ENCODE data around the gene TSPOAP1. TPM values are rescaled to one million over a fixed set of nuclear protein-coding genes. Genes with fewer than 3 reads are reported as not detected.

The TSPOAP1 gene
- total RNA-seq, 2 experiments from 2014 or later: 18.5 to 20.0 TPM

DNA sequence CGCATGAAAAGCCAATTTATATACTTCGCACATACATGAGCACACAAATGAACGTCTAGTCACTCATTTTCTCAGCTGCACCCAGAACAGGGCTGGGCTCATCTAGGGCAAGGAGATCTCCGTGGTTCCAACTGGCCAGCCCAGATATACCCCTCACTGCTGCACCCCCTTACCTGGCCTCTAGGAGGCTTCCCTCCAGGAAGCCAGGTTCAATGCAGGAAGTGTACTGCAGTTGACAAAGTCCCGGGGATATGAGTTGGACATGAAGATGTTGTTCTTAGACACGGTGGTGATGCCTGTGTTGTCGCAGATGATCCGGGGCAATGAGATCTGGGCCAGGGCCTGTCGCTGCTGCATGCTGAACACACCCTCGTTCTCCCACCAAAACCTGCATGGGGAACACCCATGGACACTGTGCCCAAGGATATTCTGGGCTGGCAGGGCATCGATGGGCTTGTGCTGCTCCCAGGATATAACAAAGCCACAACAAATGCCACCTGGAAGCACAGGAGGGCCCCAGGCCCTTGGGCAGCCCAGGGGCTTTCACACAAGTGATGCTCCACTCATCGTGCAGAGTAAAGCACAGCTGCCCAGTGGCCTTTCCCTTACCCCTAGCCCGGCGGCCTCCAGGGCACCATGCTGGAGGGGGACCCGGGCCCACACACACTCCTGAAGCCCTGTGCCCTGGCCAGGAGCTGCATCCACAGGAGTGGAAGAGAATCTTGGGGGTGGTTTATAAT is 57.9 kb downstream of the TSPOAP1 start:
- no peak for DNase-seq
- Mint-ChIP-seq H3K4me1 (ENCODE audit: low read depth) (no peaks in the 10 kb centered on the region), H3K27me3 (ENCODE audit: low read depth) (peaks cover 6% of the 10 kb centered on the region), H3K27ac (no peak overlapping the region), H3K4me3 (no peak overlapping the region), H3K9me3 (no peaks in the 10 kb centered on the region), H3K36me3 (ENCODE audit: low read depth) (no peaks in the 10 kb centered on the region)
- intact Hi-C loops (cut with micrococcal nuclease): no loop called here
- CTCF ChIA-PET: no interaction called here

DNA sequence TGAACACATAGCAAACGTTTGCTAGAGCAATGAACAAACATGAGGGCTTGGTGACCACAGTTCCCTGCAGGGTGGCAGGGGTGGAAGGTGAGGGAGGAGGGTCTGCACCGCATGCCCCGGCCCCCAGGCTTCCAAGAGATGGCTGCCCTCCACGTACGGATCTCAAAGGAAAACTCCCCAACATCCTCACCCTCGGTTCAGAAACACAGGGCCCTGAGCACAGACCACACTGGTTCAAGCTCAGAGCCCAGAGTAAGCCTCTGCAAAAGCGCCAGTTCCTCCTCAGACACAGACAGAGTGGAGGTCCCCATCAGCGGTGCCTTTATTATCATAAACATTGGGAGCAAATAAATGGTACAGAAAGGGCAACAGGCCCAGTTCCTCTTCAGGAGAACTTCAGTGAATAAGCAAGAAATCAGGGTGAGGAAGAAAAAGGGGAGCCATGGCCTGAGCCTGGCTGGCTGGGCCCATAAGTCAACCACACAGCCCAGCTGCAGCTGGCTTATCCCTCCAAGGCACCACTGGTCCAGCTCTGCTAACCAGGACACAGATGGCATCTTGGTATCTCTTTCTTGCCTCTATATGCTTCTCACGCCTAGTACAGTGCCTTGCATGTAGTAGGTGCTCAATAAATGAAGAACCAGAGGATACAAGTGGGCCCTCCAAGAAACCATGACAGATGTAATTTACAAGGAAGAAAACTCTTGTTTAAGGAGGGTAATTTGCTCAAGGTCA is 58.9 kb downstream of the TSPOAP1 start:
- no peaks in the 10 kb centered on the region for H3K9me3 Mint-ChIP-seq
- no peak overlapping the region for H3K4me3 Mint-ChIP-seq
- CTCF ChIA-PET: no interaction called here
- intact Hi-C loops (cut with micrococcal nuclease): no loop called here
- peaks cover 6% of the 10 kb centered on the region for H3K27me3 Mint-ChIP-seq (ENCODE audit: low read depth)
- no peak overlapping the region for H3K27ac Mint-ChIP-seq
- H3K4me1 Mint-ChIP-seq (ENCODE audit: low read depth): no peaks in the 10 kb centered on the region
- no peak for DNase-seq
- H3K36me3 Mint-ChIP-seq (ENCODE audit: low read depth): no peaks in the 10 kb centered on the region

DNA sequence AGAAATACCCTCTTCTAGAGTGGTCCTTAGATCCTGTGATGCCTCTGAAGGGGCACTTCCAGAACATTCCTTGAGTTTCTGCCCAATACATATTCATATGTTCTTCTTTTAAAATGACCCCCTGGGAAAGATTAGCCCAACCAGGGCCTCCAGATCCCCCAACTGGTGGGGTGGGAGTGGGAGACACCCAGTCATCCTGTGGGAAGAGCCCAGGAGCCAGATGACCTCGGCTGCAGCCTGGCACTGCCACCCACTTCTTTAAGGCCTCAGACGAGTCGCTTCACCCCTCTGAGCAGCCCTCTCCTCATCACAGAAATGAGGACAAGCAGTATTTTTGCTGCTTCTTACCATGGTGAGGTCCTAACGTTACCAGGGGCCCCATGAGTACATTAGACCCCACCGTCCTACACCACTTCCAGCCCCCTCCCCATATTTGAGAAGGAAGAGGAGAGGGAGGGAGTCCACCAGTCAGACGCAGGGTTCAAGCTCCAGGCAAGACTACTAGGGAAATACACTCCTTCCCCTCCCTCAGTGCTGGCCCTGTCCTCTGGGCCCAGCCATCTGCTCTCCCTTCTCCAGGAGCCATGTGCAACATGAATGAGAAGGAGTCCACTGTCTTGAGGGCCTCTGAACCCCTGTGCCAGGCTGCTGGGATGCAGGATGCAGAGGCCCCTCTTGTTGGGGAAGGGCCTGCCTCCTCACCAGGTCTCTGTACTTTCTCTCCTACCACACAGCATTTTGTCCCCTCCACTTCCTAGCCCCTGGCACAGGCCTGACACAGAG is 59.6 kb downstream of the TSPOAP1 start:
- DNase-seq: no peak
- Mint-ChIP-seq H3K9me3 (no peaks in the 10 kb centered on the region), H3K36me3 (ENCODE audit: low read depth) (no peaks in the 10 kb centered on the region), H3K27me3 (ENCODE audit: low read depth) (peaks cover 11% of the 10 kb centered on the region), H3K27ac (no peak overlapping the region), H3K4me1 (ENCODE audit: low read depth) (no peaks in the 10 kb centered on the region), H3K4me3 (no peak overlapping the region)
- intact Hi-C loops (cut with micrococcal nuclease): no loop called here
- CTCF ChIA-PET: interaction anchor here (2.7 kb wide), 1 partner anchor 19 kb away, joined by 8 read pairs; no protein-coding TSS in a partner anchor

DNA sequence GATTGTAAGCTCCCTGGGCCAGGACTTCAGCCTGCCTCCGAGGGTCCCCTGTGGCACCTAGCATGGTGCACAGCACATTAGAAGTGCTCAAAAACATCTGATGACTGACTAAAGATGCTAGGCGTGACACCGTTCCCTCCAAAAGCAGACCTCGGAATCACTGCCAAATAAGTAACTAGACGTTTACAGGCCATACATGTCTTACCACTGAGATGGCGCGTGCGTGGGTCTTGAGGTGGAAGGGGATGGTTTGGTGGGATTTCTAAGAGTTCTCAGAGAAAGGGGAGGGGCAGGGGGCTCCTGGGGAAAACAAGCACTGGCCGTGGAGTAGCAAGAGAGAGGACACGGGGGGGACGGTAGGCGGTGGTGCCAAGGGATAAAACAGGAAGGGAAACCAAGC is 60.3 kb downstream of the TSPOAP1 start:
- CTCF ChIA-PET: interaction anchor here (0.7 to 2.7 kb wide), 2 partner anchors 18 to 180 kb away, joined by 3 to 8 read pairs; no protein-coding TSS in a partner anchor
- Mint-ChIP-seq H3K9me3 (no peaks in the 10 kb centered on the region), H3K27me3 (ENCODE audit: low read depth) (peaks cover 14% of the 10 kb centered on the region), H3K36me3 (ENCODE audit: low read depth) (no peaks in the 10 kb centered on the region), H3K4me3 (no peak overlapping the region), H3K4me1 (ENCODE audit: low read depth) (no peaks in the 10 kb centered on the region), H3K27ac (no peak overlapping the region)
- intact Hi-C loops (cut with micrococcal nuclease): no loop called here
- no peak for DNase-seq

DNA sequence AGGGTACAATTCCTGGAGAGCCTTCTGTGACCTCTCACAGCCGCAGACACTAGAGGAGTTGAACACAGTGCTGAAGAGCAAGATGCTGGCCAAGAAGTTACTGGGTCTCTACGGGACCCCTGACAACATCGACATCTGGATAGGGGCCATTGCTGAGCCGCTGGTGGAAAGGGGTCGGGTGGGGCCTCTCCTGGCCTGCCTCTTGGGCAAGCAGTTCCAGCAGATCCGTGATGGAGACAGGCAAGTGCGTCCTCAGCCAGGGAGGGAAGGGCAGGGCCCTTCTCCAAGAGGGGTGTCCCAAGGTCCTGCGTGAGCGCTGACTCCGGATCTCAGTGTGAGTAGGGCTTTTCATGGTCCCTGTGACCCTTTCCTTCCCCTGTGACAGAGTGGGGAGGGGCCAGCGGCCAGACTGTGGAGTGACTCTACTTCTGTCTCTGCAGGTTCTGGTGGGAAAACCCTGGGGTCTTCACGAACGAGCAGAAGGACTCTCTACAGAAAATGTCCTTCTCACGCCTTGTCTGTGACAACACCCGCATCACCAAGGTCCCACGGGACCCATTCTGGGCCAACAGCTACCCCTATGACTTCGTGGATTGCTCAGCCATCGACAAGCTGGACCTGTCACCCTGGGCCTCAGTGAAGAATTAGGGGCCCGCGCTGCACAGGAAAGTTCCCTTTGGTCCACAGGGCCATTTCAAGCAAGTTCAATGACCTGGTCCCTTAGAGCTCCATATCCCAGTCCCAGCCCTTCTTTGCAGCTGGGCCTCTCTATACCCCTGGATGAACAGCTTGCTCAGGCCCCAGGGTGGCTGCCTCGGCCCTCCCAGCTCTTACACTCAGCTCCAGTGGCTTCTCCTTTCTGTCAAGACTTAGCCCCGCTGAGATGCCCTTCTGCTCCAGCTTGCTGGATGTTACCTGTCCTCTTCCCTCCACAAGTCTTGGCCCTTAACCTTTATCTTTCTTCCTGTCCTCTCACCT is 61.0 kb downstream of the TSPOAP1 start:
- intact Hi-C loops (cut with micrococcal nuclease): no loop called here
- CTCF ChIA-PET: interaction anchor here (0.7 to 2.7 kb wide), 2 partner anchors 17 to 180 kb away, joined by 3 to 8 read pairs; no protein-coding TSS in a partner anchor
- H3K9me3 Mint-ChIP-seq: no peaks in the 10 kb centered on the region
- no peak for DNase-seq
- H3K4me1 Mint-ChIP-seq (ENCODE audit: low read depth): no peaks in the 10 kb centered on the region
- no peak overlapping the region for H3K27ac Mint-ChIP-seq
- H3K27me3 Mint-ChIP-seq (ENCODE audit: low read depth): peaks cover 17% of the 10 kb centered on the region
- H3K4me3 Mint-ChIP-seq: no peak overlapping the region
- no peaks in the 10 kb centered on the region for H3K36me3 Mint-ChIP-seq (ENCODE audit: low read depth)

DNA sequence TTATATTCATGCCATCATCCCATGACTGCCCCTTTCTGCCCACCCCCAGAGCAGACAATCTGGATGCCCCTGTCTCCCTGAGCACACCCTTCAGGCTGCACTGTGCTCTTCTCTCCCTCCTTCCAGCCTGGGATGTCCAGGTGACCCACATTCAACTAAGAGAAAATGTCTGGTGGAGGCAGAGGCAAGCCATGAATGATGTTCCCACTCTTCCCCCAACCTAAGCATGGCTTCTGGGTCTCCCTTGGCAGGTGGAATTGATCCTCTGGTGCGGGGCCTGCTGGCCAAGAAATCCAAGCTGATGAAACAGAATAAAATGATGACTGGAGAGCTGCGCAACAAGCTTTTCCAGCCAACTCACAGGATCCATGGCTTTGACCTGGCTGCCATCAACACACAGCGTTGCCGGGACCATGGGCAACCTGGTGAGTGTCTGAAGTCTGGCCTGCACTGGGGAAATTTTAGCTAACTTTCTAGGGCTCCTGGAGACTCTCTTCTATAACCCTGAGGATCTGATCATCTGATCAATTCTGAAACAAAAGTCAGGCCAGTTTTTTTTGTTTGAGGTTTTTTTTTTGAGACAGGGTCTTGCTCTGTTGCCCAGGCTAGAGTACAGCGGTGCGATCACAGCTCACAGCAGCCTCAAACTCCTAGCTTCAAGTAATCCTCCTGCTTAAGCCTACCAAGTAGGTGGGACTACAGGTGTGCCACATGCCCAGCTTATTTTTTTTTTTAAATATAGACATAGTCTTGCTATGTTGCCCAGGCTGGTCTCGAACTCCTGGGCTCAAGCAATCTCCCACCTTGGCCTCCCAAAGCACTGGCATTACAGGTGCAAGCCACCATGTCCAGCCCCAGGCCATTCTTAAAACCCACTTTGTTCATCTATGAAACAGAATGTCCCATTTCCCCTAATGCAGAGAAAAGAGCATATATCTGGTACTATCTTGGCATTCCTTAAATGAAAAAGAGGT is 62.4 kb downstream of the TSPOAP1 start:
- Mint-ChIP-seq H3K36me3 (ENCODE audit: low read depth) (no peaks in the 10 kb centered on the region), H3K27ac (no peak overlapping the region), H3K27me3 (ENCODE audit: low read depth) (peaks cover 28% of the 10 kb centered on the region), H3K9me3 (no peaks in the 10 kb centered on the region), H3K4me3 (no peak overlapping the region), H3K4me1 (ENCODE audit: low read depth) (no peaks in the 10 kb centered on the region)
- CTCF ChIA-PET: interaction anchor here (0.6 to 2.7 kb wide), 4 partner anchors 16 to 392 kb away, joined by 4 to 8 read pairs (median 7); no protein-coding TSS in a partner anchor
- intact Hi-C loops (cut with micrococcal nuclease): no loop called here
- no peak for DNase-seq

DNA sequence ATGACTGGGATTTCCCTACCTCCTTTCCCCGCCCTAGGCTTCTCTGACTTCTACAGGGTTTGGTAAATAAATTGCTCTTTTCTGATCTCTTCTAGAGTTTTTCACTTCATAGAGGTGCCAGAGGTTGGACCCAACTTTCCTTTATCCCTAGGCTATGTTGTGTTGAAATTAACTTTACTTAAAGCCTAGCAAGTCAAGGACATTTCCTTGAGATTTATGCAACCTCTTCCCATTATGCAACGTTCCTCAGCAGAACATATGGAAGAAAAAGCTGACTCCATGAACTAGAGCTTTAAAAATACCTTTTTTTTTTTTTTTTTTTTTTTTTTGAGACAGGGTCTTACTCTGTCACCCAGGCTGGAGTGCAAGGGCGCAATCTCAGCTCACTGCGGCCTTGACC is 63.3 kb downstream of the TSPOAP1 start:
- intact Hi-C loops (cut with micrococcal nuclease): no loop called here
- no peak overlapping the region for H3K27ac Mint-ChIP-seq
- H3K4me3 Mint-ChIP-seq: no peak overlapping the region
- H3K36me3 Mint-ChIP-seq (ENCODE audit: low read depth): no peaks in the 10 kb centered on the region
- no peaks in the 10 kb centered on the region for H3K9me3 Mint-ChIP-seq
- CTCF ChIA-PET: interaction anchor here (0.6 to 0.9 kb wide), 2 partner anchors 15 to 157 kb away, joined by 4 to 7 read pairs; no protein-coding TSS in a partner anchor
- no peak for DNase-seq
- no peaks in the 10 kb centered on the region for H3K4me1 Mint-ChIP-seq (ENCODE audit: low read depth)
- peaks cover 33% of the 10 kb centered on the region for H3K27me3 Mint-ChIP-seq (ENCODE audit: low read depth)

DNA sequence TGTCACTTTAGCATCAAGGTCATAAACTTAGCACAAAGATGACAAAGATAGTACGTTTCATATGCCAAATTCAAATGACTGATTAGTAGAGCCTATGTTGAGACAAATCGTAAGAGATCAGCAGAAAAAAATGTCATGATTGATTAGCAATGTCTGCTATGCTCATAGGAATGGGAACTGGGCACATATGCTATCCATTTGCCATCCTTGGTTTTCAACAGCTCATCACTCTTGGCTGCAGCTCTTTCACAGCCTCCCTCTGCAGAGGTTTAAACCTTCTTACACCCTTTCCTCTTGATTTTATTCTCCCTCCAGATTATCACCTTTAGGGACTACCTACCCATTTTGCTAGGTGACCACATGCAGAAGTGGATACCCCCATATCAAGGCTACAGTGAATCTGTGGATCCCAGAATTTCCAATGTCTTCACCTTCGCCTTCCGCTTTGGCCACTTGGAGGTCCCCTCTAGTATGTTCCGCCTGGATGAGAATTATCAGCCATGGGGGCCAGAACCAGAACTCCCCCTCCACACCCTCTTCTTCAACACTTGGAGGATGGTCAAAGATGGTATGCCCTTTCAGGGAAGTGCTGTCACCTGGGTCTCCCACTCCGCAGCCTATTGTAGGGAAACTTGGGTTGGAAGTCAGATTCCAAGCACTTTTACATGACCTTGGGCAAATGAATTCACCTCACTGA is 64.0 kb downstream of the TSPOAP1 start:
- Mint-ChIP-seq H3K9me3 (no peaks in the 10 kb centered on the region), H3K4me1 (ENCODE audit: low read depth) (no peaks in the 10 kb centered on the region), H3K36me3 (ENCODE audit: low read depth) (no peaks in the 10 kb centered on the region), H3K27me3 (ENCODE audit: low read depth) (peaks cover 35% of the 10 kb centered on the region), H3K4me3 (no peak overlapping the region), H3K27ac (no peak overlapping the region)
- no peak for DNase-seq
- CTCF ChIA-PET: no interaction called here
- intact Hi-C loops (cut with micrococcal nuclease): no loop called here

DNA sequence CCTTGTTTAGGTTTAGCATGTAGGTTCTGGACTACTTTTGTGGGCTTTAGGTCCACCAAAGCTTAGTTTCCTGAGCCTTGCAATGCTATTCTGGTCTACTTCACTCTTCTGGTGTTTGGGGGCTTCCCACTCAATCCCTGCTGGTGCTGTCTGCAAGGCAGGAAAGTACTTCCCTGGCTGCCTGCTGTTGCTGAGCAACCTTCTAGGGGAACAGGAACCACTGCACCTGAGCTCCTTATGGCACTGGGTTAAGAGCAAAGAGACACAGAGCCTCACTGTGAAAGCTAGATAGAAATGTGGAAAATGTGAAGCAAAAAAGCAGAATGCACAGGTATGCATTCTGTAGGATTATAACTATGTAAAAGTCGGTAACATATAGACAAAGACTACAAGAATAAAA is 64.8 kb downstream of the TSPOAP1 start:
- H3K27ac Mint-ChIP-seq: no peak overlapping the region
- H3K4me1 Mint-ChIP-seq (ENCODE audit: low read depth): no peaks in the 10 kb centered on the region
- no peak for DNase-seq
- CTCF ChIA-PET: interaction anchor here (0.9 kb wide), 1 partner anchor 14 kb away, joined by 3 read pairs; no protein-coding TSS in a partner anchor
- no peak overlapping the region for H3K4me3 Mint-ChIP-seq
- peaks cover 39% of the 10 kb centered on the region for H3K27me3 Mint-ChIP-seq (ENCODE audit: low read depth)
- intact Hi-C loops (cut with micrococcal nuclease): no loop called here
- H3K9me3 Mint-ChIP-seq: no peaks in the 10 kb centered on the region
- H3K36me3 Mint-ChIP-seq (ENCODE audit: low read depth): no peaks in the 10 kb centered on the region

DNA sequence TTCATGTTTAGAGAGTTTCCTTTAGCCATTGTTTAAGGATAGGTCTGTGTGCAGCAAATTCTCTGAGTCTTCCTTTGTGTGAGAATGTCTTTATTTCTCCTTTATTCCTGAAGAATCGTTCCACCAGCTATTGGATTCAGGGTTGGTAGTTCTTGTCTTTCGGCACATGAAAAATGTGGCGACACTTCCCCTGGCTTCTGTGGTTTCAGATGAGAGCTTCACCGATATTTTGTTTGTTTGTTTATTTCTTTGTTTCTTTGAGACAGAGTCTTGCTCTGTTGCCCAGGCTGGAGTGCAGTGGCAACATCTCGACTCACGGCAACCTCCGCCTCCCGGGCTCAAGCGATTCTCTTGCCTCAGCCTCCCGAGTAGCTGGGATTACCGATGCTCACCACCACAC is 66.4 kb downstream of the TSPOAP1 start:
- CTCF ChIA-PET: no interaction called here
- intact Hi-C loops (cut with micrococcal nuclease): no loop called here
- H3K4me1 Mint-ChIP-seq (ENCODE audit: low read depth): no peaks in the 10 kb centered on the region
- DNase-seq: no peak
- H3K27ac Mint-ChIP-seq: no peak overlapping the region
- no peaks in the 10 kb centered on the region for H3K36me3 Mint-ChIP-seq (ENCODE audit: low read depth)
- peaks cover 41% of the 10 kb centered on the region for H3K27me3 Mint-ChIP-seq (ENCODE audit: low read depth)
- no peak overlapping the region for H3K4me3 Mint-ChIP-seq
- no peaks in the 10 kb centered on the region for H3K9me3 Mint-ChIP-seq

All from activated naive CD4-positive, alpha-beta T cell treated with anti-CD3 and anti-CD28 coated beads for 36 hours (primary cell).